Stimulated activated CD4-positive, alpha-beta T cell treated with anti-CD3 and anti-CD28 coated beads, Interleukin-2, amount 100 ng/mL, for 24 hours (primary cell): ENCODE measurements around the gene MSI2.
A peak's percentile ranks its signal among the peaks of the same experiment; 100 is the strongest.

Experiments
- DNase-seq, 2 donors: peaks; one replicate each; pipeline ENCODE4 v3.0.0-alpha.2; 2020

MSI2 gene

GRCh38 chr17:57247261-57247660 is 9.1 kb upstream of the MSI2 start:
- no peak for DNase-seq

GRCh38 chr17:57247913-57248312 is 8.4 kb upstream of the MSI2 start:
- no peak for DNase-seq

GRCh38 chr17:57249520-57249919 is 6.8 kb upstream of the MSI2 start:
- DNase-seq: no peak

- DNase-seq: no peak
Measured at GRCh38 chr17:57251211-57251787, 5.0 kb upstream of the MSI2 start.

- no peak for DNase-seq
Measured at GRCh38 chr17:57253362-57254065, 2.8 kb upstream of the MSI2 start.

- no peak for DNase-seq
Measured at GRCh38 chr17:57255182-57255775, 1.0 kb upstream of the MSI2 start.

- DNase-seq: peak; percentile 36 to 50
Measured at GRCh38 chr17:57256708-57257112, 387 bp downstream of the MSI2 start.

GRCh38 chr17:57257195-57257894 is 1.0 kb downstream of the MSI2 start:
- peak in 1 of 2 donors; percentile 40 for DNase-seq

GRCh38 chr17:57257895-57258851 is 1.9 kb downstream of the MSI2 start:
- peak in 1 of 2 donors; percentile 16 for DNase-seq

- no peak for DNase-seq
Measured at GRCh38 chr17:57259306-57259705, 3.0 kb downstream of the MSI2 start.

- no peak for DNase-seq
Measured at GRCh38 chr17:57259817-57260216, 3.5 kb downstream of the MSI2 start.

- no peak for DNase-seq
Measured at GRCh38 chr17:57260325-57261083, 4.2 kb downstream of the MSI2 start.

- DNase-seq: no peak
Measured at GRCh38 chr17:57261084-57261461, 4.8 kb downstream of the MSI2 start.

GRCh38 chr17:57262557-57262956 is 6.2 kb downstream of the MSI2 start:
- DNase-seq: no peak

- DNase-seq: no peak
Measured at GRCh38 chr17:57264250-57264649, 7.9 kb downstream of the MSI2 start.

- DNase-seq: no peak
Measured at GRCh38 chr17:57264776-57265175, 8.5 kb downstream of the MSI2 start.

- DNase-seq: no peak
Measured at GRCh38 chr17:57266902-57267311, 10.6 kb downstream of the MSI2 start.

- DNase-seq: no peak
Measured at GRCh38 chr17:57268181-57268580, 11.9 kb downstream of the MSI2 start.

GRCh38 chr17:57269052-57269451 is 12.7 kb downstream of the MSI2 start:
- DNase-seq: no peak

- DNase-seq: no peak
Measured at GRCh38 chr17:57269598-57270255, 13.4 kb downstream of the MSI2 start.

GRCh38 chr17:57270801-57271245 is 14.5 kb downstream of the MSI2 start:
- DNase-seq: no peak
